GM18858 (cell line): ENCODE measurements around the gene CENATAC.
A peak's percentile ranks its signal among the peaks of the same experiment; 100 is the strongest.
"Not testable (repeated sequence)": the region's sequence is repeated elsewhere in the genome, so short reads cannot be mapped to it uniquely, and the experiment has no call there.

Experiments
- ATAC-seq: cut with Tn5 transposase; IDR thresholded peaks from one replicate; pipeline ENCODE4 v1.9.1; 2021; ENCODE audit not compliant: unreplicated experiment

The CENATAC gene

GRCh38 chr11:119026970-119027369 lies 29.0 kb downstream of the CENATAC start:
- ATAC-seq: no peak

GRCh38 chr11:119027561-119028345 lies 29.8 kb downstream of the CENATAC start:
- ATAC-seq: no peak

GRCh38 chr11:119028346-119029068 lies 30.6 kb downstream of the CENATAC start:
- ATAC-seq: no peak

- no peak for ATAC-seq
These were observed 31.1 kb downstream of the CENATAC start for GRCh38 chr11:119029069-119029339.

GRCh38 chr11:119029340-119030028 lies 31.5 kb downstream of the CENATAC start:
- no peak for ATAC-seq

- no peak for ATAC-seq
These were observed 32.0 kb downstream of the CENATAC start for GRCh38 chr11:119030029-119030328.

GRCh38 chr11:119030329-119031047 lies 32.5 kb downstream of the CENATAC start, which contains the start of gene SLC37A4:
Gene SLC37A4, minus strand, starts transcription at chr11:119030877.
- peak; percentile 87 for ATAC-seq

- ATAC-seq: no peak
These were observed 34.0 kb downstream of the CENATAC start for GRCh38 chr11:119031912-119032280.

- not testable (repeated sequence) for ATAC-seq
These were observed 35.5 kb downstream of the CENATAC start for GRCh38 chr11:119033421-119033820.

GRCh38 chr11:119034813-119035212 lies 36.9 kb downstream of the CENATAC start:
- no peak for ATAC-seq

- ATAC-seq: no peak
These were observed 40.9 kb downstream of the CENATAC start for GRCh38 chr11:119038884-119039283.

GRCh38 chr11:119039471-119039870 lies 41.5 kb downstream of the CENATAC start:
- ATAC-seq: not testable (repeated sequence)

GRCh38 chr11:119041821-119042514 lies 44.0 kb downstream of the CENATAC start:
- no peak for ATAC-seq

GRCh38 chr11:119042927-119043326 lies 45.0 kb downstream of the CENATAC start:
- no peak for ATAC-seq

GRCh38 chr11:119044708-119045107 lies 46.8 kb downstream of the CENATAC start:
- no peak for ATAC-seq

- no peak for ATAC-seq
These were observed 48.6 kb downstream of the CENATAC start for GRCh38 chr11:119046489-119046888.

- ATAC-seq: no peak
These were observed 49.3 kb downstream of the CENATAC start for GRCh38 chr11:119047205-119047604.

GRCh38 chr11:119048644-119049043 lies 50.7 kb downstream of the CENATAC start:
- ATAC-seq: no peak

- ATAC-seq: no peak
These were observed 51.1 kb downstream of the CENATAC start for GRCh38 chr11:119049081-119049480.

GRCh38 chr11:119051440-119052162 lies 53.7 kb downstream of the CENATAC start:
- no peak for ATAC-seq
